Right lobe of liver (tissue), 6 donors: Measurements from ENCODE around the gene COL19A1. TPM values are rescaled to one million over a fixed set of nuclear protein-coding genes. Genes with fewer than 3 reads are reported as not detected.

Experiments
- ATAC-seq, 4 donors: fragments of 200-7000 bp; cut with Tn5 transposase; one replicate each; pipeline ENCODE4 v1.9.1; 2020; ENCODE audit warnings: mild to moderate bottlenecking in 4 of 4, moderate library complexity in 4 of 4
- DNase-seq, 3 donors: peaks; one replicate each; pipeline ENCODE4 v3.0.0-alpha.2; 2020
- H3K27ac ChIP-seq, 3 donors: fragments of 200-600 bp; one replicate each; pipeline ENCODE4 v1.8.0; 2022
- H3K27me3 ChIP-seq, 2 donors: fragments of 200-600 bp; one replicate each; pipeline ENCODE4 v1.8.0; 2022
- H3K36me3 ChIP-seq, 4 donors: fragments of 200-600 bp; sonication (generic) in 1 of 4; one replicate each; pipeline versions ENCODE4 v1.5.1 to v1.8.0; 2017 to 2022; ENCODE audit warnings: control low read depth in 1 of 4
- H3K4me1 ChIP-seq, 4 donors: fragments of 200-600 bp; sonication (generic) in 1 of 4; one replicate each; pipeline versions ENCODE4 v1.5.1 to v1.8.0; 2017 to 2022; ENCODE audit warnings: control low read depth in 1 of 4
- H3K4me3 ChIP-seq, 3 donors: fragments of 200-600 bp; one replicate each; pipeline ENCODE4 v1.8.0; 2022
- H3K9me3 ChIP-seq, 4 donors: fragments of 200-600 bp; sonication (generic) in 1 of 4; one replicate each; pipeline versions ENCODE4 v1.5.1 to v1.8.0; 2017 to 2022; ENCODE audit warnings: control low read depth in 1 of 4
- CTCF ChIP-seq, 4 donors: fragments of 200-600 bp in 3 of 4; fragments of 450-650 bp in 1 of 4; IDR thresholded peaks; one replicate each; pipeline versions ENCODE4 v1.5.1 to v1.8.0; 2016 to 2022; ENCODE audit warnings: antibody characterized with exemption in 4 of 4, mild to moderate bottlenecking in 2 of 4
- POLR2A ChIP-seq: fragments of 450-650 bp; IDR thresholded peaks from one replicate; pipeline ENCODE4 v1.6.1; 2017; ENCODE audit warnings: antibody characterized with exemption, mild to moderate bottlenecking
- WGBS: methylation state at CpG from one replicate; pipeline ENCODE4 v1.1.6; 2018; ENCODE audit warnings: low coverage, low lambda C conversion rate; ENCODE audit not compliant: insufficient coverage; ENCODE audit errors: missing lambda C conversion rate; 5-methylcytosine and 5-hydroxymethylcytosine counted together
- intact Hi-C, 2 donors: fragments of 100-400 bp; cut with DNase I; formaldehyde crosslinking; loops; one replicate each; pipeline versions ENCODE4 v1.11.2 to v1.14.1; 2022
- total RNA-seq, 6 experiments: library from RNA; depleted of rRNA in 2 of 6; stranded (reverse); fragments of >200 nt in 2 of 6; fragmentation: NEBNext Ultra II Directional in 3 of 6; extraction: Animal tissue kit (Norgen Biotek cat#: 25700) in 3 of 6; gene quantifications; one replicate each; pipeline versions ENCODE4 v1.1.0 to v1.2.4, GENCODE V29; 2016 to 2023
- donor health status: DM: no; HTN: yes; CAD: no.
- donor health status: DM: no; HTN: no; CAD: no.
- donor health status: DM: no; HTN: no; CAD: no.
- donor health status: DM: no; HTN: yes; CAD: no.
- donor health status: DM: no; HTN: yes; CAD: no.

Gene COL19A1
- total RNA-seq, 6 experiments from 2014 or later: 0.18 to 0.39 (median 0.27) TPM; not detected in 2

DNA sequence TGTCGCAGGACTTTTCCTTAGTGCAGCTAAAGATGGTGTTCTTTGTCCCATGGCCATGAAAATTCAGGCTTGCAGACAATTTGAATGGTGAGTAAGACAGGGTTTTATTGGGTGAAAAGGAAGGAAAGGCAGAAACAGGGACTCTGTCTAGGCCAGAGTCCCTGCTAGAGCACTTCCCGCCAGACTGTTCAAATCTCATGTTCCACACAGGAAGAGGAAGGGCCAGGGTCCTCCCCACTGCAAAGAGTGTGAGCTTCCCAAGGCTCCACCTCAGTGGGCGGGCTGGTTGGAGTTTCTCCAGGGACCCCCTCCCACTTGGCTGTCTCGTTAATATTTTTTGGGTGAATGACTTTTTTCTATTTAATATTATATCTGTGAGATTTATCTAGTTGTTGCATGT, 29.0 kb downstream of the COL19A1 start:
- no peak overlapping the region for H3K4me3 ChIP-seq
- ATAC-seq (no peak), DNase-seq (no peak)
- intact Hi-C loops: no loop called here
- no peaks in the 10 kb centered on the region for H3K27me3 ChIP-seq
- WGBS: 79% methylated on average over 4 of the region's 4 CpGs
- no peaks in the 10 kb centered on the region for H3K4me1 ChIP-seq
- H3K36me3 ChIP-seq: no peaks in the 10 kb centered on the region
- H3K9me3 ChIP-seq: no peaks in the 10 kb centered on the region
- no peak for TF ChIP-seq POLR2A
- TF ChIP-seq CTCF (IDR thresholded peaks at IDR 0.05): no peak
- H3K27ac ChIP-seq: no peak overlapping the region

GRCh38 chr6:69900869-69901268, 34.5 kb downstream of the COL19A1 start:
- Histone ChIP-seq H3K4me1 (no peaks in the 10 kb centered on the region), H3K4me3 (no peak overlapping the region), H3K36me3 (no peaks in the 10 kb centered on the region), H3K27me3 (no peaks in the 10 kb centered on the region), H3K27ac (no peak overlapping the region), H3K9me3 (no peaks in the 10 kb centered on the region)
- 96% methylated on average over 2 of the region's 2 CpGs for WGBS
- no peak for TF ChIP-seq CTCF (IDR thresholded peaks at IDR 0.05)
- TF ChIP-seq POLR2A: no peak
- DNase-seq (no peak), ATAC-seq (no peak)
- intact Hi-C loops: no loop called here

DNA sequence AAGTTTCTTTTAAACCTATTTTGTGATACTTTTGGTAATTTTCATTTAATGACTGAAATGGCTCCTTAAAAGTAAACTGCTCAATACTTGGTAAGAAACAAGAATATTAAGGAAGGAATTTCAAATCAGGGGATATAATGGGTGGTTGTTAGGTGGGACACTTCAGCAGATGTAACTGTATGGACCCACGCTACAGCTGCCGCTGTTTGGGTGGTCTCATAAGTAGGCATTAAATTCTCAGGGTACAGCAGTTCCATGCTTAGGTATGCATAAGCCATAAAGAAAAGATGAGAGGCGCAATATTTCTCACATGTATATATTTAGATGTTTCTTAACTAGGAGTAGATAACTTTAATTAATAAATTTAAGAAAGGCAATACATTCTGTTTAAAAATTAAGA, 35.0 kb downstream of the COL19A1 start:
- H3K27me3 ChIP-seq: no peaks in the 10 kb centered on the region

GRCh38 chr6:69907981-69908498, 41.7 kb downstream of the COL19A1 start:
- DNase-seq: no peak
- Histone ChIP-seq H3K4me3 (no peak overlapping the region), H3K9me3 (no peaks in the 10 kb centered on the region), H3K27ac (no peak overlapping the region), H3K36me3 (no peaks in the 10 kb centered on the region), H3K27me3 (no peaks in the 10 kb centered on the region), H3K4me1 (no peaks in the 10 kb centered on the region)
- TF ChIP-seq POLR2A (no peak), CTCF (IDR thresholded peaks at IDR 0.05) (no peak)
- intact Hi-C loops: no loop called here
- no peak for ATAC-seq
- WGBS: 60% methylated on average over 1 of the region's 1 CpG

More for the DNA sequence above, 35.0 kb downstream of the COL19A1 start:
- TF ChIP-seq POLR2A (no peak), CTCF (IDR thresholded peaks at IDR 0.05) (no peak)
- Histone ChIP-seq H3K9me3 (no peaks in the 10 kb centered on the region), H3K4me3 (no peak overlapping the region), H3K4me1 (no peaks in the 10 kb centered on the region), H3K27ac (no peak overlapping the region), H3K36me3 (no peaks in the 10 kb centered on the region)
- ATAC-seq (no peak), DNase-seq (no peak)
- 89% methylated on average over 3 of the region's 3 CpGs for WGBS
- intact Hi-C loops: no loop called here

- Histone ChIP-seq H3K9me3 (no peaks in the 10 kb centered on the region), H3K36me3 (no peaks in the 10 kb centered on the region), H3K27me3 (no peaks in the 10 kb centered on the region), H3K27ac (no peak overlapping the region), H3K4me3 (no peak overlapping the region), H3K4me1 (no peaks in the 10 kb centered on the region)
- ATAC-seq: no peak
- no peak for TF ChIP-seq POLR2A
- no peak for TF ChIP-seq CTCF (IDR thresholded peaks at IDR 0.05)
- DNase-seq: no peak
- intact Hi-C loops: no loop called here
Measured at GRCh38 chr6:69913361-69913760, 47.0 kb downstream of the COL19A1 start.
